ENCODE data around the gene NADSYN1.

Gene NADSYN1

DNA sequence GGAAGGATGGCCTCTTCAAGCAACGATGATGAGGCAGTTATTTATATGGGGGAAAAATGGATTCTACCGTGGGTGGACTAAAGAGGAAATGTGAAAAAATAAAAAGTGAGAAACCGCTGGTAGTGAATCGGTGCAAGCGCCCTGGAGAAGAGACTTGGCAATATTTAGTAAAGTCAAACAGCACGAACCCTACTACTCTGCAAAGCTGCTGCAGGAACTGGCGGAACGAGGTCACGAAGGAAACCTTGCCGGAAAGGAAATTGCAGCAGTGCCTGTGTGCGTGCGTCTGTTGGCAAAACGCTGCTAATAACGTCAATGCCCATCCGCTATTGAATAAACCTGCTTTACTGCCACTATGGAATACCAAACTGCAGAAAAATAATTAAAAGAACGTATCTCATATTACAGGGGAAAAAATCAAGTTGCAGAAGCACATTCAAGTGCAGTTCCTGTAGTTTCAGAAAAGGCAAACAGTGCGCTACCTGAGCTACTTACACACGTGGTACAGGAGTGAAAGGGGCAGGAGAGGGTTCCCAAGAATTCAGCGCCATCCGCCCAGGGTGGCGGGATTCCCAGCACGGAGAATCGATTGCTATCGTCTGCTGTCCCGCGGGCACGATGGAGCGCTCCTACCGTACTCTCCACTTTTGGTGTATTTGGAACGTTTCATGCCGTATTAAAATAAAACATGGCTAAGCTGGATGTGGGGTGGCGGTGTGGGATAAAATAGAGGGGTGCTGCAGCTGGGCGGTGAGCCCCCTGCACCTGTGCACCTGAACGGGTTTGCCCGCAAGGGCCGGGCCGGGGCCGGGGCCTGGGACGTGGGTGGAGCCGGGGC is 585 bp upstream of the NADSYN1 start:
- peak; percentile 55 for DNase-seq

DNA sequence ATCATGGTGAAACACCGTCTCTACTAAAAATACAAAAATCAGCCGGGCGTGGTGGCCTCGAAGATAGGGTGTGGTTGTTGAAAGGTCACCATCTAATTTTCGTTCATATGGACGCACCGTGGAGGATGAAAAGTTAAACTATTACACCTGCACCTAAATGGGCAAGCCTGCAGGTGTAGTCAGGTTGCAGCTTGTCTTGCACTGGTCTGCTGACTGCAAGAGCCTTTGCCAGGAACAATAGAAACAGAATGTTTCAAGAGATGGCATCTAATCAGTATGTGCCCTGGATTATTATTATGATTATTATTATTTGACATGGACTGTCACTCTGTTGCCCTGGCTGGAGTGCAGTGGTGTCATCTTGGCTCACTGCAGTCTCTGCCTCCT is 908 bp downstream of the NADSYN1 start:
- DNase-seq = no peak

DNA sequence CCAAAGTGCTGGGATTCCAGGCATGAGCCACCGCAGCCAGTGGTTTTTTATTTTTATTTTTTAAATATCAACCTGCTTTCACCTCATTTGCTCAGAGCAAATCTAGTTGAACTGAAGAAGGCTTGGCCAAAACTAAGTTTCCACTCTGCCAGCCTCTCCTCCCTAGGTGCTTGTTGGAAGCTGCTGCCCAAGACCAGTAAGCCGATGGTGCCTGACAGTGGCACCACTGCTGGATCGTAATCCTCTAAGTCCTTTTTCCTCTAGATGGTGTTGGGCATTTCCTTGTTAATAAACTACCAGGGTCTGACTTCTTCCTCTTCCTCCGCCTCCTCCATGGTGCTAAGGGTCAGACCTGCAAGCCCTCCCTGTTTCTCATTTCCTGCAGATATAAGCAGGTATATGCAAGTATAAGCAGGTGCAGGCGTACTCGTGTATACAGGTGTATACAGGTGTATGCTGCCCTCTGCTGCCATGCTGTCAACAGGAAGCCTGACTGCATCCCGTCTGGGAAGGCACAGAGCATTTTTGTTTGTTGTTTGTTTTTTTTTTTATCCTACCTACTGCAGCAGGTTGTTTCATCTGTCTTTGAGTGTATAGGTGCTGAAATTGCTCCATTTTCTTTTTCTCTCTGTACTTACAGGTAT is 1.6 kb downstream of the NADSYN1 start:
- DNase-seq = no peak

DNA sequence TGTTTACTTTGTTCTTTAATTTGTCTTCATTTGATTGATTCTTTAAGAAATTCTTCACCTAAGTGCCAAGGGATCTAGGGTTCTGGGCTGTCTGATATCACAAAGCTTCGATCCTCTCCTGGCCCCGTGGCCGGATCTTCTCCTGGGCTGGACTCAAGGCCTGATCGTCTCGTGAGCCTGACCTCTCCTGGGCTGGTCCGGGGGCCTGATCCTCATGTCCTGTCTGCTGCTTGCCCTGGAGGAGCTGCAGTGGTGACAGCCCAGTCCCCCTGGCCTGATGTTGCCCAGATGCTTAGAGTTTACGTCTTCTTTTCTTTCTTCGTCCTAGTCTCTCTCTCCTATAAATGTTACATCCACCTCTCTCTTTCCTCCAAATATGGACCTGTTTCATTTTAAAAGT is 3.3 kb downstream of the NADSYN1 start:
- no peak for DNase-seq

DNA sequence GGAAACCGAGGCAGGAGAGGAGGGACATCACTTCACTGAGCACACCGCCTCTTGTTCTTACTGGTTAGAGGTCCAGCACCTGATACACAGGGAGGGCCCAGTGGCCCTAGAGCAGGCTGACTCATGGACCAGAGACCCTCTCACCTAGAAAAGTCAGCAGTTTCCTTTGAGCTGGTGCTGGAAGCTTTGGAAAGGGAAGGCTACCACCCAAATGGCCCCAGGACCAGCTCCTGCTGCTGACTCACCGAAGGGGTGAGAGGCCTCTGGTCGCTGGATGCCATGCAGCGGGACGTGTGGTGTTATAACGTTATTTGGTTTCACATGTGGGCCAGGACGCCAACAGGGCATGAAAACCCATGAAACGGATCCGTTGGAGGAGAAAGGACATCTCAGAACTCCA is 3.8 kb downstream of the NADSYN1 start:
- DNase-seq = no peak

DNA sequence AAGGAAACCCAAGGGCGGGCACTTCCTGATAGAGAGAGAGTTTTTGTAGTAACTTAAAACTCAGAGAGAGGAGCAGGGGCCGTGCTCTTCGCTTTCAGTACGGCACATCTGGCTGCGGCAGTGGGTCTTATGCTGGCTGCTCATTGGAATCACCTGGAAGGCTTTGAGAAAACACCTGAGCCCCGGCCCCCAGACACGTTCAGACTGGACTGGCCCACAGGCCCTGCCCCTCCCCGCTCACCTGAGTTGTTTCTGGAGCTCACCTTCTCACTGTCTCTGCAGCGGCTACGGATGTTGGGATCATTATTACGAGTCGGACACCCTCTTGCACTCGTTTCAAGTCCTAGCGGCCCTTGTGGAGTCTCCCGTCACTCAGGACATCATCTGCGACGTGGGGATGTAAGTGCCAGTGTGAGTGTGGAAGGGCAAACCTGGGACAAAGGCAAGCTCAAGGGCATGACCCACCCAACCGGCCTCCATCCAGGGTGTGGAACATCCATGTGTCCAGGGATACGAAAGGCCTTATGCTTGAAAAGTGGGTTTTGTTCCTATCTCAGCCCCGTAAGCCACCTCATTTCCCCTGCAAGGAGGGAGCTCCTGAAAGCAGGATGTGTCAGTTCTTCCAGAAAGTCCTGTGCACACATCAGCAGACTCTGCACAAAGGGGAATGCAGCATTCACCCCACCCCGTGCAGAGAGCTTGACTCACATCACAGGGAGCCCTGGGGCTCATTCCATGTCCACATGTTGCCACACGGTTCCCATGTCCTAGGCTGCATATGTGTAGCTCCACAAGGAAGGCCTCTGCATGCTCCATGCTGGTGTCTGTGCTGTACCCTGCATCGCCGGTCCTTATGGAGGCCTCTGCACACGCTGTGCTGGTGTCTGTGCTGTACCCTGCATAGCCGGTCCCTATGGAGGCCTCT is 5.4 kb downstream of the NADSYN1 start:
- no peak for DNase-seq

DNA sequence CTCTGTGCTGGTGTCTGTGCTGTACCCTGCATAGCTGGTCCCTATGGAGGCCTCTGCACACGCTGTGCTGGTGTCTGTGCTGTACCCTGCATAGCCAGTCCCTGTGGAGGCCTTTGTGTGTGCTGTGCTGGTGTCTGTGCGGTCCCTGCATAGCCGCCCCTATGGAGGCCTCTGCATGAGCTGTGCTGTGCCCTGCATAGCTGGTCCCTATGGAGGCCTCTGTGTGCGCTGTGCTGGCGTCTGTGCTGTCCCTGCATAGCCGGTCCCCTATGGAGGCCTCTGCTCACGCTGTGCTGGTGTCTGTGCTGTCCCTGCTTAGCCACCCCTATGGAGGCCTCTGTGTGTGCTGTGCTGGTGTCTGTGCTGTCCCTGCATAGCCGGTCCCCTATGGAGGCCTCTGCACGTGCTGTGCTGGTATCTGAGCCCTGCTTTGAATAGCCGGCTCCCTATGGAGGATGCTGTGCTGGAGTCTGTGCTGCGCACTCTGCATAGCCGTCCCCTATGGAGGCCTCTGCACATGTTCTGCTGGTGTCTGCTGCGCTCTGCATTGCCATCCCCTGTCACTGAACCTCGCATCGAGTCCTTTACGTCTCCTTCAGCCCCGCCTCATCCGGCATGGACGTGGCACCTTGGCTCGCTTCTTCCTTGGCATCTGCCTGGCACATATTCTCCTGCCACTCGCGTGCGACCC is 6.2 kb downstream of the NADSYN1 start:
- DNase-seq = no peak

DNA sequence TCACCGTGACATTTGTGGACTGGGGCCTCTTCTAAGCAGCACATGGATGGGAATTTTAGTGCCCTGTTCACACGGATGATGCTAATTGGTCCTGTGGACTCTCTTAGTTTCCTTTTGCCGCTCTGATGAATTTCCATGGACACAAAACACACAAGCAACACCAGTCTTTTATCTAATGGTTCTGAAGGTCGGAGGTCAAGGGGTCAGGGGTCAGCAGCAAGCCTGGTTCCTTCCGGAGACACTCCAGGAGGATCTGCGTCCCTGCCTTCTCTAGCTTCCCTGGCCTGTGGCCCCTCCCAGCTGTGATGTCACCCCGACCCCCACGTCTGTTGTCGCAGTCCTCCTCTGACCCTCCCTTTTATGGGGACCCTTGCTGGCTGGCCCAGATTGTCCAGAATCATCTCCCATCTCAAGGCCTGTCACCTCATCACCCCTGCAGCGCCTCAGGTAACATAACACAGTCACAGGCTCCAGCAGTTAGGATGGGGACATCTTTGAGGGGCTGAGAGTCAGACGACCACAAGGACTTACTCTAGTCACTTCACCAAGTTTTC is 6.8 kb downstream of the NADSYN1 start:
- no peak for DNase-seq

DNA sequence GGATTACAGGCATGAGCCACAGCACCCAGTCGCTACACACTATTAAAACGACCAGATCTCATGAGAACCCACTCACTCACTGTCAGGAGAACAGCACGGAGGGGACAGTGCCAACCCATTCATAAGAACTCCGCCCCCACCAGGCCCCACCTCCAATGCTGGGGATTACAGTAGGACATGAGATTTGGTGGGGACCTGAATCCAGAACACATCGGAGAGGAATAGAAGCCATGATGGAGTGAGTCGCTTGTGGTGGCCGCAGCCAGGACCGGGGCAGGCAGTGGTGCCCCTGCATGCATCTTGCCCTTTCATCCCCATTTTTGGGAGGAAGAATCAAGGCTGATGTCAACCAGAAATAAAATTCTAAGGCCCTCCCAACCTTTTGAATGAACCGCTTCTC is 8.7 kb downstream of the NADSYN1 start:
- no peak for DNase-seq

DNA sequence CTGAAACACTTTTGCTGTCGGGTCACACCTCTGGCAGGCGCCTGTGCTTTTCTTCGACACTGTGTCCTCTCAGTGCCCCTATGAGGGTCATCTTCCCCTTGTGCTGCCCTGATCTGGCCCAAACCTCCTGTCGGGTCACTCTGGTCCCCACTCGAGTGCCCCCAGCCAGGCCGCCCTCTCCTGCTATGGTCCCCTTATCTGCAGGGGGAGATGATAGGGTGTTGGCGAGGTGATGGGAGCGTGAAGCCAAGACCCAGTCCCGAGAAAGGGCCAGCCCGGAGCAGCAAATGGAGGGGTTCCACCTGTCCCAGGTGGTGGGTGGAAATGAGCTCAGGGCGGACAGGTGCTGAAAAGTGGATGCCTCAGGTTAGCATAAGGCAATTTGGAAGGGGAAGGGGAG is 9.7 kb downstream of the NADSYN1 start:
- DNase-seq = no peak

DNA sequence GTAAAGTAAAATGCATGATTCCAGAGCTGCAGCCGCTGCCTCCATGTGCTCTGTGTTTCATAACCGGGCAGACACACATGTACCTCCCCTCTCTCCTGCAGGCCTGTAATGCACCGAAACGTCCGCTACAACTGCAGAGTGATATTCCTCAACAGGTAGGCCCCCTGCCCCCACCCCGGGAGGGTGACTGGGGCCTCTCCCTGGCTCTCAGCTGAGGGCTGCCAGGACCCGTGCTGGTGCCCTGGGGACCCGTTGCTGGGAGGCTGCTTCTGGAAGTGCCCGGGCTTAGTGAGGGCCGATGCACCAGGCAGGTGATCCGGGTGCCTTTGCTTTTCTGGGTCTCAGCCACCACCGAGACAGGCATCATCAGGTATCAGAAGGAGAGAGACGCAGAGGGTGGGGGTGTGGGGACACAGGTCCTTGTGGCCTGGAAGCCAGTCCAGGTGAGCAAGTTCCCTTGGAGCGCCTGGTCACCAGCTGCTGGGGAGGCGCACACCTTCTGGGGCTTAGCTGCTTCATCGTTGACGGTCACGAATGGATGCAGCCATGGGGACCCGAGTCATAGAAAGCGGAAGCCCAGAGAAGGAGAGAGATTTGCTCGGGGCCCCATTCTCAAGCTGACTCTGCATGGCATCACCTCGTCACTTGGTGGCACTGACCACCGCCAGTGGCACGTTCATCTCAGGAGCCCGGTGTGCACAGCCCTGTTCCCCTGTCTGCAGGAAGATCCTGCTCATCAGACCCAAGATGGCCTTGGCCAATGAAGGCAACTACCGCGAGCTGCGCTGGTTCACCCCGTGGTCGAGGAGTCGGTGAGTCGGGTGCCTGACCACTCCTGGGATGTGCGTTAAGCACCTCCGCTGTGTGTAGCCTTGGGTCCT is 10.6 kb downstream of the NADSYN1 start:
- DNase-seq = no peak

DNA sequence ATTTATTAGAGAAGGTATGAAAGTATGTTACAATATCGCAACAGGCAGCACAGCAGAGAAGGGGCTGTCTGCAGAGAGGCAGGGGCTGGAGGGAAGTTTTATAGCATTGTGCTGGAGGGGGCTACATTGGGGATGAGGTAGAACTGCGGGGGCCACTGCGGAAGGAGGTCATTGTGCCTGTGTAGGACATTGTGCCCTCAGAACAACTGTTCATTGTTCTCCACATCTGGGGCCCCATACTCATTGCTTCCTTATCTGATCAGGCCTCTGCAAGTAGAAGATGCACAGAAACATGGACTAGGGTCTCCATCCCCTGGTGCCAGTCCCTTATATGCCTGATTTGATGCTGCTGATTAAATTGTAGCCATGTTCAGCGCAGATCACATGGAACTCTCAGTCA is 12.1 kb downstream of the NADSYN1 start:
- no peak for DNase-seq

DNA sequence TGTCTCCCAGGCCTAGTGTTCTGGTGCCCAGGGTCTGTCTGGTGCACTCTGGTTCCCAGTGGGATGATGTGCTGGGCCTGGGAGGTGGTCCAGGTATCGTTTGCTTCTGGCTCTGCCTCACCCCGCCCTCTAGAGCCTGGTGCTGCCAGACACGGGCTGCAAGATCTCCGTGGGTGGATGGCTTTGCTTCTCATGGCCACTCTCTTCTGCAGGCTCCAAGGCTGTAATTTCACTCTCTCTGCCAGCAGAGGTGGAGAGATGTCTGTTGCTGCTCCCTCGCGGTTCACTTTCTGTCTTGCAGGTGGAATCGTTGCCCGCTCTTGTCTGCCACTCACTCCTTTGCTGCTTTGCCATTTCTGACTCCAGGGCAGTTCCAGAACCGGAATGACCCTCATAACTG is 13.4 kb downstream of the NADSYN1 start:
- DNase-seq = no peak

DNA sequence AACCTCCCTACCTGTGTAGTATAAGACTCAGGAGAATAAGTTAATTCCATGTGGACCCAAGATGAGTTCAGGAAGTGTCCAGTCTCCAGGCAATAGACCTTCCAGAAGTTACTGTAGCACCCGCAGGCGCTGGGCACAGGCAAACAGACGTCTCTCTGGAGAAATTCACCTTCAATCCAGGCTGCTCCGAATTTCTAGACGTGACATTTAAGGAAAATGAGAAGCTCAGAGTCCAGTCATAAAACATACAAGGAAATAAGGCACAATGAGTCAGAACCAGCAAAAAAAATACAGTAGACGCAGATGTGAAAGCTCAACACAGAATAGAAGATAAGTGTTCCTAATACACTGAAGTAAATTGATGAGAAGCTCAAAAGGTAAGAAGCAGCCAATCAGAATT is 14.2 kb downstream of the NADSYN1 start:
- DNase-seq = no peak

DNA sequence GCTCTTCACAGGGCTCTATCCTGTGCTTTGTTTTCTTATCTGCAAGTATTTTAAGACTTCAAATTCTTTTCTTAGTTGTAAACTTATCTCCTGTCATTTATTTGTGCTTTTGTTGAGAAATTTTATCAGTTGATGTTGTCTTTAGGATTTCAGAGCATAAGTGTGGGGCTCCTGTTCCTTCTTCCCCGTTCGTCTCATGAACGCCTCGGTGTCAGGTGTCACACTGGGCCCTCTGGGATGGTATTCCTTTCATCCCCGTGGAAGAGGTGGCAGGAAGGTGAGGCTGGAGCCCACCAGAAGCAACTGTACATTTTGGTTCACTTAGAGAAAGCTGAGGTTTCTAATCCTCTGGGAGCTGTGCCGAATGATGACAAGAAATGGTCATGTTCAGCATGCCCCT is 17.9 kb downstream of the NADSYN1 start:
- no peak for DNase-seq

DNA sequence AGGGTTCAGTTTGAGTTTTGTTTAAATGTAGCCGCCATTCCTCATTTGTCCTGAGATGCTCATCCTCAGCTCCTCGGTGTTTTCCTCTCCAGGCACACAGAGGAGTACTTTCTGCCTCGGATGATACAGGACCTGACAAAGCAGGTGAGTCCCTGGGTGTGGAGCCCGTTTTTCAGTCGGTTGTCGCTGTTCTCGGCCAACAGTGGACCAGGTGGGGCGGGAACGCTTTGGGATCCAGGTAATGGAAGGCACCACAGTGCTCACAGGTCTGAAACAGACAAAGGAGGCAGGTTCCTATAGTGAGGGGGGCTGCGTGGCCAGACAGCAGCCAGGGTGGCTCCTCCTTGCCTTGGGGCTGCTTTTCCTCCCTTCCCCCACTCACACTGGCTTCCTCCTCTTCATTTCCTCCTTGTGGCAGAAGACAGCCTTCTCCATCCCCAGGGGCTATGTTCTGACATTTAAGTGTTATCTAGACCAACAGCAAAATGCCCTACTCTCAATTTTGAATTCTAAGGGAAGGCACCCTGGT is 19.4 kb downstream of the NADSYN1 start:
- DNase-seq = no peak

DNA sequence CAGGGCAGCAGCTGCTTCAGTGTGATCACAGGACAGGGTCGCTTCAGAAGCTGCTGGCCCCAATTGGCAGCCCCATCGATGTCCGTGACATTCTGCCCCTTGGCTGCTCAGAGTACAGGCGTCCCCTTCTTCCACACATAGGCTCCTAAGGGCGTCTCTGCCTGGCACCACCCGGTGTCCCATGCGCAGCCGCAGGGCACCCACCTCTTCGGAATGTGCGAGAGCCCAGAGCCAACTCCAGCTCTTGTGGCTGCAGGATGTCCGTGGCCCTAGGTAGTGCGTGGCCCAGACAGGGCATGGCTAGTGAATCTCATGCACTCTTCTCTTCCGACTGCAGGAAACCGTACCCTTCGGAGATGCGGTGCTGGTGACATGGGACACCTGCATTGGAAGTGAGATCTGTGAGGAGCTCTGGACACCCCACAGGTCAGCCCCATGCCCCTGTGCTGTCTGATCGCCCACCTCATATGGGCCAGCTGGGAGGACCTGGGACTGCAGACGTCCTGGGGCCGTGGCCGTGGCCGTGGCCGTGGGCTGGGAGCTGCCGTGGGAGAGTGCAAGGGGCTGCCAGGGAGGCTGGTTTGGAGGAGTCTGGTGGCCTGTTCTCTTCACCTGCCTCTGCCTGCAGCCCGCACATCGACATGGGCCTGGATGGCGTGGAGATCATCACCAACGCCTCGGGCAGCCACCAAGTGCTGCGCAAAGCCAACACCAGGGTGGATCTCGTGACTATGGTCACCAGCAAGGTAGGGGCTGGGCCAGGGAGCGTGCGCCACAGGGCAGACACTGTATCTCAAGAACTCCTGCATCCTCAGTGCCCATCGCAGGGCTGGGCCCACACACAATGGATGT is 20.2 kb downstream of the NADSYN1 start:
- no peak for DNase-seq

DNA sequence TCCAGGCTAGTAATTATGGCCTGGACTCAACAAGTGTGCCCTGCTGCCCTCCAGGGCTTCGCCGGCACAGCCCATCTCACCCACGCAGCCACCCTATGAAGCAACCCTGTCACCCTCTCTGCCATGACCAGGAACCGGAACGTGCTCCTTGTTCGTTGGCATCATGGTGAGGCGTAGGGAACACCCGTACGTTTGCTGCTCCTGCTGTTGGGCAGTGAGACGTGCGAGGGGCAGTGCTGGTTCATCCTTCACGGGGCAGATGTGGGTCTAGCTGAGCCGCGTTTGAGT is 20.7 kb downstream of the NADSYN1 start:
- DNase-seq = no peak

DNA sequence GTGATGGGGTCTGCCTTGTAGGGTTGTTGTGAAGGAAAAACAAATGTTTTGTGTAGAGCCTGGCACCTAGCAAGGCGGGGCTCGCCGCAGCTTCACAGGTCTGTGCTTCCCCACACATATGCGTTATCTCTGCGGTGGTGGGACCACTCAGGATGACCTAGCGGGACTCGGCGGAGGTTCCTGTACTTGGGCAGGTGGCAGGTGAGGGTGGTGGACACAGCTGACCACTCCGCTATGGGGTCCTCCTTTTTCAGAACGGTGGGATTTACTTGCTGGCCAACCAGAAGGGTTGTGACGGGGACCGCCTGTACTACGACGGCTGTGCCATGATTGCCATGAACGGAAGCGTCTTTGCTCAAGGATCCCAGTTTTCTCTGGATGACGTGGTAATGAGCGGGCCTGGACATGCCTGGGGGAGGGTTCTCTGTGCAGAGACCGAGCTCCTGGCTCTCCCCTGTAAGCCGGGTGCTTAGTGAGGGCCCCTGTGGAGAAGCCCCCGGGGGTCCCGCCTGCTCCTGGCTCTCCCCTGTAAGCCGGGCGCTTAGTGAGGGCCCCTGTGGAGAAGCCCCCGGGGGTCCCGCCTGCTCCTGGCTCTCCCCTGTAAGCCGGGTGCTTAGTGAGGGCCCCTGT is 21.3 kb downstream of the NADSYN1 start:
- DNase-seq = no peak

All from stimulated activated CD8-positive, alpha-beta memory T cell treated with anti-CD3 and anti-CD28 coated beads, Interleukin-4, amount 100 ng/mL, for 48 hours (primary cell).